ENCODE results near the gene TGM1.

The TGM1 gene

DNA sequence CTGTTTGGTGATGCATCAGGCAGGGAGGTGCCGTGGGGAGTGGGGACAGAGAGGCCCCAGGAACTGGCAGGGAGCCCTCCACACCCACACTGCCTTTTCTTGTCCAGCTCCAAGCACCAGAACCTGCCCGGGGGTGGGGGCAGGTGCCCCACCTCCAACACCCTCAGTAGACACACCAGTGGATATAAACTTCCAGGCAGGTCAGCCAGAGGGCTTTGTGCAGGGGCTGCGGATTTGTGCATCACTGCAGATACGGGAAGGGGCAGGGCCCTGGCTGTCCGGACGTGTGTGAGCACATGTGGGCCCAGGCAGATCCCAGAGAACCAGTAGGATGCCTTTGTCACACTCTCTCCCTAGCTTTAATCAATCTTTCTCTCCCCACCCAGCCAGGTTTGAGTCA lies 1.3 kb upstream of the TGM1 start:
- no peaks in the 10 kb centered on the region for H3K27me3 ChIP-seq (ENCODE audit: control insufficient read depth, insufficient read depth, low read length)
- H3K4me3 ChIP-seq (ENCODE audit: low read length) = no peak overlapping the region
- no peak overlapping the region for H3K9ac ChIP-seq (ENCODE audit: low read length)
- H3K36me3 ChIP-seq (ENCODE audit: control insufficient read depth, insufficient read depth, low read length) = no peaks in the 10 kb centered on the region
- H3K9me3 ChIP-seq (ENCODE audit: control insufficient read depth, low read length) = no peaks in the 10 kb centered on the region
- H3K4me1 ChIP-seq (ENCODE audit: control insufficient read depth, insufficient read depth, low read length) = no peaks in the 10 kb centered on the region

DNA sequence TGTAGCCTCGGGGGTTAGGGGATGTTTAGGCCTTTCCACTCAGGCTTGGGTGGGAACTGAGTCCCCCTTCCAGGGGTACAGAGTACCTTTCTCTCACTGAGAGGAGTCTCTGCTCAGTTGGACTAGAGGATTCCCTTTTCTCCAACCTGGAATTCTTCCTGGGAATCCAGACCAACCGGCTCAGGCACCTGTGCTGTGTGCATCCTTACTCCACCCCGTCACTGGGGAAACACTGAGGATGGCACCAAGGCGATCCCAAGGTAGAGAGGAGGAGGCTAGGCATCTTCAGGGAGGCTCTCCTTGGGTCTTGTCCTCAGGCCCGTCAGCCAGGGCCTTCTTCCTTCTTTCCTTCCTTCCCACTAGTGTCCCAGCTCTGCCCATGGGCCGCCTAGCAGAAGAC lies 871 bp upstream of the TGM1 start:
- Histone ChIP-seq H3K9ac (ENCODE audit: low read length) (no peak overlapping the region), H3K4me3 (ENCODE audit: low read length) (no peak overlapping the region), H3K9me3 (ENCODE audit: control insufficient read depth, low read length) (no peaks in the 10 kb centered on the region), H3K4me1 (ENCODE audit: control insufficient read depth, insufficient read depth, low read length) (no peaks in the 10 kb centered on the region), H3K27me3 (ENCODE audit: control insufficient read depth, insufficient read depth, low read length) (no peaks in the 10 kb centered on the region), H3K36me3 (ENCODE audit: control insufficient read depth, insufficient read depth, low read length) (no peaks in the 10 kb centered on the region)

DNA sequence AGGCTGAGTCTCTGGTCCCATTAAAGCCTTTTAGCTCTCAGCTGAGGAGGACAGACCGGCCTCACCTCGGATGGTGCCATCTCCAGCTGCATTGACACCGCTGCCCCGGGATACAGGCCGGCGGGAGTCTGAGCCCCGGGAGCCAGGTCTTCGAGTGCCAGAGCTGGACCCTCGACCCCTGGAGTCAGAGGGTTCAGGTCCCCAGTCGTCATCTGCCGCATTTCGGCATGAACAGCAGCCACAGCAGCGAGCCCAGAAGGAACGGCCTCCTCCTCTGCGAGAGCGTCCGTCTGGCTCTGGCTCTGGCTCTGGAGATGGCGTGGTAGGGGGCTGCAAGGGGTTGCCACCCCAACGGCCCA lies 1.0 kb downstream of the TGM1 start:
- no peaks in the 10 kb centered on the region for H3K4me1 ChIP-seq (ENCODE audit: control insufficient read depth, insufficient read depth, low read length)
- no peak overlapping the region for H3K4me3 ChIP-seq (ENCODE audit: low read length)
- no peak overlapping the region for H3K9ac ChIP-seq (ENCODE audit: low read length)
- H3K9me3 ChIP-seq (ENCODE audit: control insufficient read depth, low read length) = no peaks in the 10 kb centered on the region
- H3K36me3 ChIP-seq (ENCODE audit: control insufficient read depth, insufficient read depth, low read length) = no peaks in the 10 kb centered on the region
- no peaks in the 10 kb centered on the region for H3K27me3 ChIP-seq (ENCODE audit: control insufficient read depth, insufficient read depth, low read length)

DNA sequence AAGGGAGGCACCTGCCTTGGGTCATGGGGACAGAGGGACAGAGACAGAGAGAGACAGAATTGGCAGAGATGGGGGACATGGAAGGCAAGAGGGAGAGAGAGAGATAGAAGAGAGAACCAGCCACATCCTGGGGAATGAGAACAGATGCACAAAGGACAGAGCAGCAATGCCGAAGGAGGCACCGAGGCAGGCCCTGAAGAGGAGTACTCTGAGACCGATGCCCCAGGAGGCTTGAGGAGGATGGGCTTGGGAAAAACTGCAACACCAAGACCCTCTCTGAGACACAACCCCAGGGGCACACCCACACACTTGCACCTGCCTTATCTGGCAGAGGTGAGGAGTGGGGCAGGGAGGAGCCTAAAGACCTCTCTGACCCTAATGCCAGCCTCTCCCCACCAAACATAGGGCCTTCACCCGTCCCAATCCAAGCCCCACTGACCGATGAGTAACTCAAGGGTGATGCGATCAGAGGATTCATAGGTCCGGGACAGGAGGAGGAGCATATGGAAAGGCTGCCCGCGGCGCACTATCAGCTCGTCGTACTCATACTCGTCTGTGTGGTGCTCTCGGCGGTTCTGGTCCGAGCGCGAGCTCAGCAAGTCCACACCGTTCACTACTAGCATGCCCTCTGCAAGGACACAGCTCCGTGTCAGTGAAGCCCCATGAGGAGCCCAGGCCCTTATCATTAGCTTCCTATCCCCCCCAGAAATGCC lies 1.6 kb downstream of the TGM1 start:
- Histone ChIP-seq H3K9ac (ENCODE audit: low read length) (no peak overlapping the region), H3K4me1 (ENCODE audit: control insufficient read depth, insufficient read depth, low read length) (no peaks in the 10 kb centered on the region), H3K27me3 (ENCODE audit: control insufficient read depth, insufficient read depth, low read length) (no peaks in the 10 kb centered on the region), H3K36me3 (ENCODE audit: control insufficient read depth, insufficient read depth, low read length) (no peaks in the 10 kb centered on the region), H3K9me3 (ENCODE audit: control insufficient read depth, low read length) (no peaks in the 10 kb centered on the region), H3K4me3 (ENCODE audit: low read length) (no peak overlapping the region)

DNA sequence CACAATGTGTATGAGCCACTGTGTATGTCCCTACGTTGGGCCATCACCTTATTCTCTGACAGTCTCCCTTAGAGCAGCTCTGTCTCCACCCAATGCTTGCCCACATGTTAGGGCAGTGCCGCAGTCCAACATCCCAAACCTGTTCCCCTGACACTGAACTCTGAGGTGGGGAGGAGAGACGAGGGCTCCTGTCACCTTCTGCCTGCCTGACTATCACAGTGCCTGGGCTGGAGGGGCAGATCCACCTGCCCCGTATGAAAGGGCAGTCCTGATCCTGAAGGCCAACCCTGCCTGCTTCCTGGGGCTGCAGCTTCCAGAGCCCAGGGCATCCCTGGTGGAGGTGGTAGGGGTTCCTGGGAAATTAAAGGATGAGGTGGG lies 2.2 kb downstream of the TGM1 start:
- no peaks in the 10 kb centered on the region for H3K4me1 ChIP-seq (ENCODE audit: control insufficient read depth, insufficient read depth, low read length)
- H3K36me3 ChIP-seq (ENCODE audit: control insufficient read depth, insufficient read depth, low read length) = no peaks in the 10 kb centered on the region
- no peaks in the 10 kb centered on the region for H3K27me3 ChIP-seq (ENCODE audit: control insufficient read depth, insufficient read depth, low read length)
- H3K4me3 ChIP-seq (ENCODE audit: low read length) = no peak overlapping the region
- no peaks in the 10 kb centered on the region for H3K9me3 ChIP-seq (ENCODE audit: control insufficient read depth, low read length)
- no peak overlapping the region for H3K9ac ChIP-seq (ENCODE audit: low read length)

DNA sequence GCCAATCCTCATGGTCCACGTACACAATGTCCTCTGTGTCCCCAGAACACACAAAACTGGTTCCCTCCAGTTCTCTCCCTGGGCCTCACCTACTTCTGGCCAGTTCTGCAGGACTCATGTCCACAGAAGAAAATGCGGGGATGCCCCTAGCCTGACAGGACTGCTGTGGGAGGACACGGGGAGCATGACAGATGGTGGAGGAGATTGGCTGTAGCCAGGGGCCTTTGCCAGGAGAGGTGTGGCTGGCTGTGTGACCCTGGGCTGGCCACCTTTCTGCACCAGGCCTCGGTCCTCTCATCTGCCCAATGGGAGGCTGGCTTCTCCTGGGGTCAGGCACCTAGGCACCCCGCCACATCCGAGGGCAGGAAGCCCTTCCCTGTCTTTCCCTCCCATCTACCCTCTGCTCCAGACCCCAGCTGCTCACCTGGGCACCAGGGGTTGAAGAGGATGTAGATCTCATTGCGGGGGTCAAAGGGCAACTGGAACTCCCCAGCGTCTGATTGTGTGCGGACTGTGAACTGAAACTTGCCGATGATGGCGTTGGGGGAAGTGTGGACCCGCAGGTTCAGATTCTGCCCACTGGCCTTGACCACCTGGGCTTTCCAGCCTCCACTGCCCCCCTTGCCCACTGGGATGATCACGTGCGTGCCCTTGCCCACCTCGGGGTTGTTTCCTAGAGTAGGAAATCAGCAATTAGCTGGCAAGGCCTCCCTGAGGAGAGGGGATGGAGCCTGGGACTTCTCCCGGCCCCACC lies 2.8 kb downstream of the TGM1 start:
- no peaks in the 10 kb centered on the region for H3K36me3 ChIP-seq (ENCODE audit: control insufficient read depth, insufficient read depth, low read length)
- H3K4me3 ChIP-seq (ENCODE audit: low read length) = no peak overlapping the region

DNA sequence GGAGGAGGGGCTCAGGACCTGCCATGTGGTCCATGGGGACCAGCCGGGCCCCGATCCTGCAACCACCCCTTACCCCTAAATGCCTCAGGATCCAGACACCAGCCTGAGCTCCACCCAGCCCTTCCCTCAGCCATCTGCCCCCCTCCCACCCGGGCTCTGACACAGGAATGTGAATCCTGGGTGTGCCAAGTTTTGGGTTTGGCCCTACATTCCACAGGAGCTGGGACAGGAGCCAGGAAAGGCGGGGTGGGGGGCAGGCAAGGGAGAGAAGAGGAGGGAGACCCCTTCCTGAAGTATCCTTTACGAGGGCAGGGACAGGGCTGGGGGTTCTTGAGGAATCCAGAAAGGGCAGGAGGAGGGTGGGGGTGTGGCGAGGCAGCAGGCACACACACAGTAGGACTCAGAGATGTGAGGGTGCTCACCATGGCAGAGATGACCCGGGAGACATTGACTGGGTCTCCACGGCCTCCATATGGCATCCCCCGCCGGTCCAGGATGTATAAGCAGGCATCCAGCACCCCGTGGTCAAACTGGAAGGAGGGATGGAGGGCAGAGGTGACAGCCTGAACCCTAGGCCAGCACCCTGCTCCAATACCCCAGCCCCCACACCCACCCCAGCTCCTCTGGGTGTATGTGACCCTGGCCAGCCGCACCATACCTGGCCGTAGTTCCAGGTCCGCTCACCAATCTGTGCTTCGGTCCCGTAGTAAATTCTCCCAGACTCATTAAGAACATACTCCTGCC lies 3.5 kb downstream of the TGM1 start:
- H3K9ac ChIP-seq (ENCODE audit: low read length) = no peak overlapping the region
- H3K9me3 ChIP-seq (ENCODE audit: control insufficient read depth, low read length) = no peaks in the 10 kb centered on the region
- no peaks in the 10 kb centered on the region for H3K27me3 ChIP-seq (ENCODE audit: control insufficient read depth, insufficient read depth, low read length)
- no peak overlapping the region for H3K4me3 ChIP-seq (ENCODE audit: low read length)
- no peaks in the 10 kb centered on the region for H3K36me3 ChIP-seq (ENCODE audit: control insufficient read depth, insufficient read depth, low read length)
- no peaks in the 10 kb centered on the region for H3K4me1 ChIP-seq (ENCODE audit: control insufficient read depth, insufficient read depth, low read length)

More for the DNA sequence above, 2.8 kb downstream of the TGM1 start:
- Histone ChIP-seq H3K9ac (ENCODE audit: low read length) (no peak overlapping the region), H3K27me3 (ENCODE audit: control insufficient read depth, insufficient read depth, low read length) (no peaks in the 10 kb centered on the region), H3K4me1 (ENCODE audit: control insufficient read depth, insufficient read depth, low read length) (no peaks in the 10 kb centered on the region), H3K9me3 (ENCODE audit: control insufficient read depth, low read length) (no peaks in the 10 kb centered on the region)

DNA sequence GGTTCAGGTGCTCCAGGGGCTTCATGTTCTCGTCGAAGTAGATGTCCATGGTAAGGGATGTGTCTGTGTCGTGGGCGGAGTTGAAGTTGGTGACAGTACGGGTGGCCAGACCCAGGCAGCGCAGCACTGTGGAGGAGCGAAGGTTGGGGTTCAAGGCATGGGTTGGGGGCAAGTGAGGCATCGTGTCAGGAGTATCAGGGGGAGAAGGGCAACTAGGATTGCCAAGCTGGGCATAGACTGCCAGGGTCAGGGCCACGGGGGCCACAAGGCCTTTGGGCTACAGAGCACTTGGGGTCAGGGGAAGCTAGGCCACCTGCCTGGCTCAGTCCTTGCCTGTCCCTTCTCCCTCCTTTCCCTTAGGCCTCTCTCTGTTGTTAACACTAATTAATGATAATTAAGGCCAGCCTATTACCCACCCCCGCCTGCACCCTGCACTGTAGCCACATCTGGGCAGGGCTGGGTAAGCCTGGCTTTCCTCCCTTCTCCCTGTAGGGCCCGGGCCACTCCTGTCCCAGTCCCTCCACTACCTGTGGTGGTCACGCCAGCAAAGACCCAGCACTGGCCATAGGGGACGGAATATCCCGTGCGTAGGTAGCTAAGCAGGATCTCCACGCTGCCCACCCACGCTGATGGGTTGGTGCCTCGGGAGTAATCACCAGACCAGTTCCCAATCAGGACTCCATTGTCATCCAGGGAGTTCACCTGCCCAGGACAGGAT lies 4.3 kb downstream of the TGM1 start:
- H3K9me3 ChIP-seq (ENCODE audit: control insufficient read depth, low read length) = no peaks in the 10 kb centered on the region
- H3K27me3 ChIP-seq (ENCODE audit: control insufficient read depth, insufficient read depth, low read length) = no peaks in the 10 kb centered on the region
- H3K9ac ChIP-seq (ENCODE audit: low read length) = no peak overlapping the region
- H3K4me1 ChIP-seq (ENCODE audit: control insufficient read depth, insufficient read depth, low read length) = no peaks in the 10 kb centered on the region
- no peaks in the 10 kb centered on the region for H3K36me3 ChIP-seq (ENCODE audit: control insufficient read depth, insufficient read depth, low read length)
- no peak overlapping the region for H3K4me3 ChIP-seq (ENCODE audit: low read length)

DNA sequence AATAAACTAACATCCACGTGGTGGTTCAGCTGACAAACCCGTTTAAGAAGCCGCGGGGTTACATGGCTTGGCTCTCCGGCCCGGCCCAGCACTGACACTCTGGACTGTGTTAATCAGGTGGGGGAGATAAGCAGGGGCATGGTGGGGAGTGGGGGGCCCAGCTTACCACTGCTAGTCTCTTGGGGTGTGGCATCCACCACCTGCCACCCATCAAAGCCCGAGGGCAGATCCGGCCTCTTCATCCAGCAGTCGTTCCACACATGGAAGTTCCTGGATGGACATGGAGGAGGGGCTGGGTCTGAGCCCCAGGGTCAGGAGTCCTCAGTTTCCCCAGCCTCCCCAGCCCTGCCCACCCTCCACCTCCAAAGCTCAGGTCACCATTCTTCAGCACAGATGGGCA lies 4.9 kb downstream of the TGM1 start:
- Histone ChIP-seq H3K9me3 (ENCODE audit: control insufficient read depth, low read length) (no peaks in the 10 kb centered on the region), H3K27me3 (ENCODE audit: control insufficient read depth, insufficient read depth, low read length) (no peaks in the 10 kb centered on the region), H3K4me1 (ENCODE audit: control insufficient read depth, insufficient read depth, low read length) (no peaks in the 10 kb centered on the region), H3K9ac (ENCODE audit: low read length) (no peak overlapping the region), H3K36me3 (ENCODE audit: control insufficient read depth, insufficient read depth, low read length) (no peaks in the 10 kb centered on the region), H3K4me3 (ENCODE audit: low read length) (no peak overlapping the region)

DNA sequence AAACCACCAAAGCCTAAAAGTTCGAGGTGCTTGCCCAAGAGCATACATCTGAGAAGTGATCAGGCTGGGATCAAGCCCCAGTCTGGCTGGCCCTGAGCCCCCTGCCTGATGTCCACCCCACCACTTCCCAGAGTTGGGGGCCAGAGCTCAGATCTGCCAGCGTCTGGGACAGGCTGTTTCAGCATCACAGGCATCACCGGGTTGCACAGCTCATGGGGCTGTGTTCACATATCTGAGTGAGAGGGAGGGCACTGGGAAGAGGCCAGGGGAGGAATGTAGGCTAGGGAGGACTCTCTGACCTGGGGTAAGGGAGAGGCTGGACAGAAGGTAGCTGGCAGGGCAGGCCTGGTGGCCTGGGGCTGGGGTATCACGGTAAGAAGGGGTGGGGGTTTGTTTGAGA lies 6.0 kb downstream of the TGM1 start:
- no peaks in the 10 kb centered on the region for H3K36me3 ChIP-seq (ENCODE audit: control insufficient read depth, insufficient read depth, low read length)

DNA sequence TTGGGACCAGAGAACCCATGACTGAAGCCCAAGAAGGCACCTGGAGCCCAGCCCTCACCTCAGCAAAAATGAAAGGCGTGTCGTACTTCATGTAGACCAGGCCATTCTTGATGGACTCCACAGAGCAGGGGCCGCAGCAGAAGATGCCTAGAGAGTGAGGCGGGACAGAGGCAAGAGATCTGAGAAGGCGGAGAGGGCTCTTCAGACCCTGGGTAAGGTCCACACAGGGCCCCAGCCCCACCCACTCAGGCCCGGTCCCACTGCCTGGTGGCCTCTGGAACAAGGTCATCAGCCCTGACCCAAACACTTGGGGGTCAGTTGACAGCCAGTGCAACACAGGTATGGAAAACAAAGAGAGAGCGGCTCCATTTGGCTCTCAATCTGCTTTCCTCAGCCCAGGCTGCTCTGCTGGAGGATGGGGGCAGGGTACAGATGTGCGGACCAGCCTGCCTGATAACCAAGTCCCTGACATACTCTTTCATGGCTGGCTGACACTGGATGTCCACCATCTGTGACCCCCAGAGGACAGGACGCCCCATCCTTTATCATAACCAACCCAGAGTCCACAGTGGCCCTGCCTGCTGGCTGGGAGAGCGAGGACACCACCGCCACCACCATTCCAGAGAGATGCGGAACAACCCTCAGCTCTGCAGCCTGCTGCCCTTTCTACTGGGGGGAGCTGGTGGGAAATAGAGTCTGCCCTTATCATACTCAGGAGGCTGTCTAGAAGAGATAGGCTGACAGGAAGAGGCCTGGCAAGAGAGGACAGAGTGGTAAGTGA lies 6.9 kb downstream of the TGM1 start:
- H3K9ac ChIP-seq (ENCODE audit: low read length) = no peak overlapping the region
- no peaks in the 10 kb centered on the region for H3K36me3 ChIP-seq (ENCODE audit: control insufficient read depth, insufficient read depth, low read length)
- H3K27me3 ChIP-seq (ENCODE audit: control insufficient read depth, insufficient read depth, low read length) = no peaks in the 10 kb centered on the region
- H3K9me3 ChIP-seq (ENCODE audit: control insufficient read depth, low read length) = no peaks in the 10 kb centered on the region
- H3K4me1 ChIP-seq (ENCODE audit: control insufficient read depth, insufficient read depth, low read length) = no peaks in the 10 kb centered on the region
- no peak overlapping the region for H3K4me3 ChIP-seq (ENCODE audit: low read length)

More for the DNA sequence above, 6.0 kb downstream of the TGM1 start:
- Histone ChIP-seq H3K4me1 (ENCODE audit: control insufficient read depth, insufficient read depth, low read length) (no peaks in the 10 kb centered on the region), H3K9me3 (ENCODE audit: control insufficient read depth, low read length) (no peaks in the 10 kb centered on the region), H3K4me3 (ENCODE audit: low read length) (no peak overlapping the region), H3K9ac (ENCODE audit: low read length) (no peak overlapping the region), H3K27me3 (ENCODE audit: control insufficient read depth, insufficient read depth, low read length) (no peaks in the 10 kb centered on the region)

All from mucosa of stomach (tissue), 1 donor.